AG09319 (cell line): ENCODE data around the gene KDM7A.

ENCODE experiments used
- DNase-seq: peaks from one replicate; pipeline ENCODE4 v3.0.0-alpha.2; 2010; ENCODE audit warnings: low read depth; ENCODE audit errors: extremely low read depth
- CTCF ChIP-seq: IDR thresholded peaks from 2 replicates; pipeline ENCODE4 v1.5.1; 2011; ENCODE audit warnings: low read depth, mild to moderate bottlenecking, inconsistent platforms, low read length, moderate library complexity

KDM7A gene

DNA sequence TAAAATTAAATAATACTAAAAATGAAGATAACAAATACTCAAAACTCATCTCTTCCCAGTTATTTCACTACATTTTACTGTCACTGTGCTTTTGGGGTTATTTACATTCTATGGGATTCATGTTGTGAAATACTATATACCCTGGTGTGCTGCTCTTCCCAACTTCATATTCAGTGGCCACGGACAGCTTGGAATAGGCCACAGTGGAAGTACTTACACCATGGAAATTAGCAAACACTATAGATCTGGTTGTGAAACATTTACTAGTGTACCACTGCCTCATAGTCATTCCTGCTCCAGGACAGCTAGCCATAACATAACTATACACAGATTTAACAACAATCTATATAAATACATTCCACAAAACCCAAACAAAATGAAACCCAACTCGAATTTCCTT lies 21.2 kb upstream of the KDM7A start:
- DNase-seq, result no peak
- TF ChIP-seq CTCF, result no peak

GRCh38 chr7:140197218-140197890 lies 20.6 kb upstream of the KDM7A start:
- TF ChIP-seq CTCF, result no peak
- no peak for DNase-seq

DNA sequence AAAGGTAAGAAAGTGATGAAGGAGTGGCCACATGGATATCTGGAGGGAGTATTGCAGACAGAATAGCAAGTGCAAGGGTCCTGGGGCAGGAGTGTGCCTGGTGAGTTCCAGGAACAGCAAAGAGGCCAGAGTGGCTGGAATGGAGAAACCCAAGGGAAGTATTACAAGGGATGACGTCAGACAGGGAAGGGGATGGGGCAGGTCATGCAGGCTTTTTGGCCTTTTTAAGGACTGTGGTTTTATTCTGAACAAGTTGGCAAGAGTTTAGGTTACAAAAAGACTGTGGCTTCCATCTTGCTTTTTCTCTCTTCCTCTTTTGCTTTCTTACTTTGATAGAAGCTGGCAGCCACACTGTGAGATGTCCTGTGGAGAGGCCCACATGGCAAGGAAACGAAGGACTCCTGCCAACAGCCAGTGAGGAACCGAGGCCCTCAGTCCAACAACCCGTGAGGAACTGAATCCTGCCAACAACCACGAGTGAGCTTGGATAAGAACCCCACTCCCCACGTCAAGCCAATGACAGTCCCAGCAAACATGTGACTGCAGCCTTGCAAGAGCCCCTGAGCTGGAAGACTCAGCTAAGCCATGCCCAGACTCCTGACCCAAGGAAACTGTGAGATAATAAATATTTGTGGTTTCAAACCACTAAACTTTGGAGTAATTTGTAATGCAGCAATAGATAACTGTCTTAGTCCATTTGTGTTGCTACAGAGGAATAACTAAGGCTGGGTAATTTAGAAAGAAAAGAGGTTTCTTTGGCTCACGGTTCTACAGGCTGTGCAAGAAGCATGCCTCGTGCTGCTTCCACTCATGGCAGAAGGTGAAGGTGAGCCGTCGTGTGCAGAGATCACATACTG lies 19.8 kb upstream of the KDM7A start:
- no peak for DNase-seq
- no peak for TF ChIP-seq CTCF

- no peak for TF ChIP-seq CTCF
- DNase-seq, result no peak
Observed at GRCh38 chr7:140195859-140196258, 19.1 kb upstream of the KDM7A start.

DNA sequence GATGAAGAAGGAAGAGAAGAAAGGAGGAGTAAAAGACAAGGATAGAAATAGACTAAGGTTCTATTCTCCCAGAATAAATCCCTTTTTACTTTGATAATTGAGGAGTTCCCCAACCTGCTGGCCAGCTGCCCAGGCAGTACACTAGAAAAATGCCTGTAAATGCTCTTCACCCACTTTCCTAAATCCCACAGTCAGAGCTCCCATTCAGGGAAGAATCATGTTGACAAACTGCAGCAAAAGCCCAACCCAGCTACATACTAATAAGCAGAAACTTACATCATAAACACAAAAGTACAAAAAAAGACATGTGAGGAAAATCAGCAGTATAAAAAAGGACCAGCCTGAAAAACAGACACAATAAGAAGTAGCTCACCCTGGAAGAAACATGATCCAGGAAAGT lies 15.8 kb upstream of the KDM7A start:
- no peak for DNase-seq
- TF ChIP-seq CTCF, result no peak

GRCh38 chr7:140192176-140192575 lies 15.4 kb upstream of the KDM7A start:
- DNase-seq, result no peak
- no peak for TF ChIP-seq CTCF

GRCh38 chr7:140190588-140190987 lies 13.8 kb upstream of the KDM7A start:
- TF ChIP-seq CTCF, result no peak
- no peak for DNase-seq
